Measurements from ENCODE around the gene GRIPAP1.

The GRIPAP1 gene

GRCh38 chrX:48958635-48959094 is 43.4 kb downstream of the GRIPAP1 start:
- DNase-seq, result no peak

GRCh38 chrX:48957827-48958634 is 44.0 kb downstream of the GRIPAP1 start:
- peak; percentile 97 for DNase-seq

- peak; percentile 83 for DNase-seq
Observed at GRCh38 chrX:48957477-48957826, 44.6 kb downstream of the GRIPAP1 start, which contains the start of gene OTUD5. Gene OTUD5 (minus strand): TSS chrX:48957607. CDS start chrX:48957570, 37 bp downstream.

- no peak for DNase-seq
Observed at GRCh38 chrX:48956728-48957414, 45.2 kb downstream of the GRIPAP1 start.

- DNase-seq, result no peak
Observed at GRCh38 chrX:48948589-48948988, 53.5 kb downstream of the GRIPAP1 start.

- peak; percentile 16 for DNase-seq
Observed at GRCh38 chrX:48945517-48946348, 56.3 kb downstream of the GRIPAP1 start.

- no peak for DNase-seq
Observed at GRCh38 chrX:48942895-48943294, 59.2 kb downstream of the GRIPAP1 start.

GRCh38 chrX:48940404-48940955 is 61.6 kb downstream of the GRIPAP1 start:
- DNase-seq, result no peak

- no peak for DNase-seq
Observed at GRCh38 chrX:48939524-48940228, 62.4 kb downstream of the GRIPAP1 start.

- DNase-seq, result no peak
Observed at GRCh38 chrX:48938721-48939425, 63.2 kb downstream of the GRIPAP1 start.

GRCh38 chrX:48937054-48937907 is 64.8 kb downstream of the GRIPAP1 start:
- DNase-seq, result no peak

GRCh38 chrX:48936429-48937053 is 65.5 kb downstream of the GRIPAP1 start:
- DNase-seq, result no peak

GRCh38 chrX:48935301-48935670 is 66.8 kb downstream of the GRIPAP1 start:
- no peak for DNase-seq

- no peak for DNase-seq
Observed at GRCh38 chrX:48934581-48935300, 67.3 kb downstream of the GRIPAP1 start.

GRCh38 chrX:48933757-48934156 is 68.3 kb downstream of the GRIPAP1 start:
- no peak for DNase-seq

- DNase-seq, result no peak
Observed at GRCh38 chrX:48927736-48928382, 74.2 kb downstream of the GRIPAP1 start.

- no peak for DNase-seq
Observed at GRCh38 chrX:48927123-48927522, 74.9 kb downstream of the GRIPAP1 start.

- no peak for DNase-seq
Observed at GRCh38 chrX:48924270-48924669, 77.8 kb downstream of the GRIPAP1 start.

GRCh38 chrX:48923771-48924170 is 78.3 kb downstream of the GRIPAP1 start:
- no peak for DNase-seq

Data from NCI-H345 (cell line).